PFSK-1 (cell line): Measurements from ENCODE around the gene PAN2.

ENCODE experiments used
- FOXP2 ChIP-seq: optimal IDR thresholded peaks from 2 replicates; pipeline ENCODE3; 2011; ENCODE audit warnings: borderline replicate concordance, control low read depth, inconsistent platforms; ENCODE audit not compliant: insufficient read depth; ENCODE audit errors: extremely low read length, extremely low read depth
- POLR2AphosphoS5 ChIP-seq: IDR thresholded peaks from 2 replicates; pipeline ENCODE4 v1.6.1; 2012; ENCODE audit warnings: low read depth, mild to moderate bottlenecking, control low read depth, low read length, moderate library complexity
- SIN3A ChIP-seq: IDR thresholded peaks from 2 replicates; pipeline ENCODE4 v1.6.1; 2012; ENCODE audit warnings: mild to moderate bottlenecking, low read length, moderate library complexity, borderline replicate concordance; ENCODE audit not compliant: insufficient read depth
- TAF1 ChIP-seq: IDR thresholded peaks from 2 replicates; pipeline ENCODE4 v1.6.1; 2012; ENCODE audit warnings: low read length, control low read depth, borderline replicate concordance; ENCODE audit not compliant: insufficient read depth
- TF ChIP-seq, protein P1 (sequence below), 2 experiments: IDR thresholded peaks; 2 replicates each; pipeline versions ENCODE4 v1.6.1 to v1.8.0; 2011 to 2012; ENCODE audit warnings: low read depth in 2 of 2, low read length in 2 of 2, control low read depth in 1 of 2, inconsistent platforms in 1 of 2, mild to moderate bottlenecking in 1 of 2, moderate library complexity in 1 of 2; ENCODE audit not compliant: insufficient read depth in 1 of 2

Gene PAN2

DNA sequence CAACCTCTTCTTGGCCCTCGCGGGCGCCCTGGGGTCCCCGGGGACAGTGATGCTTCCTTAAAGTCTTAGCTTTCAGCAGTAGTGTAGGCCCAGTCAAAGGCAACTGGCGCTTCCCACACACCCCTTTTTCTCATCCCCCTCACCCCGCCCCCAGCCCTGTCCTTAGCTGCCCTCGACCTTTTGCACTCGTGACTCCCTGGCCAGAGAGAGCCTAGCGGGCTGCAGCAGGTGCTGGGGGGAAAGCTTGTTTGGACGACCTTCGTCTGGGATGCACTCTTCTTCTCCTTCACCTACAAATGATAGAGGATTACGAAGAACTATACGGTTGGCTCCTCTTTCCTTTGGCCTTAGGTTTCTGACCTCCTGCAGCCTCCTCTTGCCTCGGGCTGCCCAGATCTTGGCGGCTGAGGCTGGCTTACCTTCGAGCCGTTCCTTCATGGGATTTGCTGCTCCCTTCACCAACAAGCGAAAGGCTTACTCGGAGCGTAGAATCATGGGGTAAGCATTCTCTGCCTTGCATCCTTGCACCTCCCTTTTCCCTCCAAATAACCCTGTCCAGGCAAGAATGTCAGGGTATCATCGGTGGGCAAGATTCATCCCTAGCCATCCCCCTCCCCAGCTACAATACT lies 66.2 kb downstream of the PAN2 start:
- TF ChIP-seq, protein P1, sequence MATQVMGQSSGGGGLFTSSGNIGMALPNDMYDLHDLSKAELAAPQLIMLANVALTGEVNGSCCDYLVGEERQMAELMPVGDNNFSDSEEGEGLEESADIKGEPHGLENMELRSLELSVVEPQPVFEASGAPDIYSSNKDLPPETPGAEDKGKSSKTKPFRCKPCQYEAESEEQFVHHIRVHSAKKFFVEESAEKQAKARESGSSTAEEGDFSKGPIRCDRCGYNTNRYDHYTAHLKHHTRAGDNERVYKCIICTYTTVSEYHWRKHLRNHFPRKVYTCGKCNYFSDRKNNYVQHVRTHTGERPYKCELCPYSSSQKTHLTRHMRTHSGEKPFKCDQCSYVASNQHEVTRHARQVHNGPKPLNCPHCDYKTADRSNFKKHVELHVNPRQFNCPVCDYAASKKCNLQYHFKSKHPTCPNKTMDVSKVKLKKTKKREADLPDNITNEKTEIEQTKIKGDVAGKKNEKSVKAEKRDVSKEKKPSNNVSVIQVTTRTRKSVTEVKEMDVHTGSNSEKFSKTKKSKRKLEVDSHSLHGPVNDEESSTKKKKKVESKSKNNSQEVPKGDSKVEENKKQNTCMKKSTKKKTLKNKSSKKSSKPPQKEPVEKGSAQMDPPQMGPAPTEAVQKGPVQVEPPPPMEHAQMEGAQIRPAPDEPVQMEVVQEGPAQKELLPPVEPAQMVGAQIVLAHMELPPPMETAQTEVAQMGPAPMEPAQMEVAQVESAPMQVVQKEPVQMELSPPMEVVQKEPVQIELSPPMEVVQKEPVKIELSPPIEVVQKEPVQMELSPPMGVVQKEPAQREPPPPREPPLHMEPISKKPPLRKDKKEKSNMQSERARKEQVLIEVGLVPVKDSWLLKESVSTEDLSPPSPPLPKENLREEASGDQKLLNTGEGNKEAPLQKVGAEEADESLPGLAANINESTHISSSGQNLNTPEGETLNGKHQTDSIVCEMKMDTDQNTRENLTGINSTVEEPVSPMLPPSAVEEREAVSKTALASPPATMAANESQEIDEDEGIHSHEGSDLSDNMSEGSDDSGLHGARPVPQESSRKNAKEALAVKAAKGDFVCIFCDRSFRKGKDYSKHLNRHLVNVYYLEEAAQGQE (IDR thresholded peaks at IDR 0.05; ENCODE audit: insufficient read depth in 1 of 2, low read depth in 2 of 2, low read length in 2 of 2): no peak
- TF ChIP-seq FOXP2: no peak
- TF ChIP-seq POLR2AphosphoS5: no peak
- TF ChIP-seq SIN3A: no peak
- TF ChIP-seq TAF1: no peak

DNA sequence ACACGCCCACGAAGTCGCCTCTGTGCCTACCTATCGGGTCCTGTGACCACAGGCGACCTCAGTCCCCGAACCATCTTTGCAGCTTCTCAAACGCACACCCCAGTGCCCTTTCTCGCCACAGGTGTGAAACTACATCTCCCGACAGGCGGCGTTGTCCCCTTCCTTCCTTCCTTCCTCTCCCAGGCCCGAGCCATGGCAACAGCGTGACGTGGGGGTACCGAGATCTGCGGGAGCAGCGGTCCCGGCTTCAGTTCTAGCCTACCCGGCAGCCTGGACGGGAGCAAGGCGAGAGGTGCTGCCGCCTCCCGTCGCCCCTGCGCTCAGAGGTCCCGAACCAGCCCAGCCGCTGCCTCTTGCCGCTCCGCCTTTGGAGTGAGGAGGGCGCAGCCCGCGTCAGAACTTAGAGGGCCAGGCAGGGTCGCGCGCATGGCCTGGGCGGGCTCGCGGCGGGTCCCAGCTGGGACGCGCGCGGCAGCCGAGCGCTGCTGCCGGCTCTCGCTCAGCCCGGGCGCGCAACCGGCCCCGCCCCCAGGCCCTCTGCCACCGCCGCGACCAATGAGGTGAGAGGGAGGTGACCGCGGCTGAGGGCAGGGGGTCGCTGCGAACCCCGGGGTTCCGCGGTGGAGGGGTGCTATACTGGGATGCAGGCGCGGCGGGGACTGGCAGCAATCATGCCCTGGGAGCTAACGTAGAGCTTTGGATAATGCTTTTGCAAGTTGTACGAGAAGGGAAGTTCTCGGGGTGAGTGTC lies 66.9 kb downstream of the PAN2 start, which contains the start of gene COQ10A:
COQ10A (plus strand) TSS at position 250 of the 750 bp plus-strand sequence; CDS start at position 427, 177 bp downstream.
- TF ChIP-seq, protein P1 (IDR thresholded peaks at IDR 0.05; ENCODE audit: insufficient read depth in 1 of 2, low read depth in 2 of 2, low read length in 2 of 2): no peak
- TF ChIP-seq TAF1: peak; percentile 47; the same call in 1 of the 2 replicates
- peak; percentile 88 for TF ChIP-seq POLR2AphosphoS5
